ENCODE results near the gene CLNK.
A peak's percentile ranks its signal among the peaks of the same experiment; 100 is the strongest.

The CLNK gene

DNA sequence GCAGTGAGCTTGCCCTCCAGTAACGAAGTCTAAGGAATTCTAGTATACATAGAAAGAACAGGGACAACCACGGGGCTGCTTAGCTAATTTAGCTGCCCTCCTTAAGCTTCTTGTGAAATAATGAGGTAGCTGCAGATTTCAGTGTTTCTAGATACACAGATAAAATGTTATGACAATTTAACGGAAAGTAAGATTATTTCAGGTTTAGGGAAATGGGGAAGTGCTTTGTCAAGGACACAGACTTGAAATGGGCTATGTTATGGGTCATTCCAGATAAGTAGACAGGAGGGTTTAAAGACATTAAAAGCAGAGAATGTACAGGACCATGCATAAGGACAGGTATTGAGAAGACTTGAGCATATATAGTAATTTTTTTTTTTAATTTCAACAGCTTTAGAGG lies 193.2 kb downstream of the CLNK start:
- DNase-seq = no peak
- in situ Hi-C loops (cut with MboI; ENCODE audit: low pct_unique_long_range_greater_than_20kb, low sequenced_read_pairs) = no loop called here

DNA sequence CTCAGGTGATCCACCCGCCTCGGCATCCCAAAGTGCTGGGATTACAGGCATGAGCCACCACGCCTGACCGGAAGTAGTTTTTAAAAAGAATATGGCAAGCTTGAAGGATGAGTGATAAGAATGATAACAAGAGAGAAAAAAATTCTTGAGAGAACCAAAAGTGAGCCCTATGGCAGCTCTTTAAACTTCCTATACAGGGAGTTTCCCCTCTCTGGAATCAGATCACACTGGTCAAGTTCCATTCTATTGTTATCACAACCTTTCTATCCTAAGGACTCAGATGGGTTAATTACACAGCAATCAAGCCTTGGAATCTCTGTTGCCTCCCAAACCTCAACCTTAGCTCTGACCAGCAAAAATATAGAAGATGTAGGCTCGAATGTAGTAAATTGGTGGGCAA lies 193.6 kb downstream of the CLNK start:
- in situ Hi-C loops (cut with MboI; ENCODE audit: low pct_unique_long_range_greater_than_20kb, low sequenced_read_pairs) = no loop called here
- DNase-seq = no peak

- DNase-seq = no peak
- in situ Hi-C loops (cut with MboI; ENCODE audit: low pct_unique_long_range_greater_than_20kb, low sequenced_read_pairs) = no loop called here
These were observed 201.7 kb downstream of the CLNK start for GRCh38 chr4:10482913-10483312.

DNA sequence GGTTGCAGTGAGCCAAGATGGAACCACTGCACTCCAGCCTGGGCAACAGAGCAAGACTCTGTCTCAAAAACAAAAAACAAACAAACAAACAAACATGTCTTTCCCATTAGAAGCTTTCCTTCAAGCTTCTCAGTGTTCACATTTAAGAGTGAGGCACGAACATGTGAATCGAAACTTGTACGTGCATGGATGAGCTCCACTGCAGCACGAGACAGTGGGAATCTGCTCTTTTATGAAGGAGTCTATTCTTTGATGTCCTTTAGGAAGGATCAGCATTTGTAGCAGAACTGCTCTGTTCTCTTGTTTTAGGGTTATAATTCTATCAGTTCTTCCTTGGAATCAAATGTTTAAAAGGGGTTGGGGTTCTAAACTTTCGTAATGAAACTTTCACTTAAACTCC lies 204.0 kb downstream of the CLNK start:
- in situ Hi-C loops (cut with MboI; ENCODE audit: low pct_unique_long_range_greater_than_20kb, low sequenced_read_pairs) = no loop called here

DNA sequence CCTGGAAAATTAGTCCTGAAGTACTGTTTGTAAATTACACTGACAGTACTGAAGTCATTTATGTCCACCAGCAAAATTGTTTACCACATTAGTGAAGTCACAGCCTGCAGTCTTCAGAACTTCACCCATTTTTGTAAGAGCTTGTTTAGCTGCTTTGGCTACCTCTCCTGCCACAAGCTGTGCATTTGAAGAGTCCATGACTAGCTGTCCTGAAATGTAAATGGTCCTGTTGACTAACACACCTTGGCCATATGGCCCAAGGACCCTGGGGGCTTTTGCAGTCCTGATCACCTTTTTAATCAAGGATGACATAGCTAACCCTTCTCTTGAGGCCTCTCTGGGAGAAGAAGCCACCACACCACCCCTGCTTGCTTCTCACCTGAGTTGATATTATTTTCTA lies 205.9 kb downstream of the CLNK start:
- in situ Hi-C loops (cut with MboI; ENCODE audit: low pct_unique_long_range_greater_than_20kb, low sequenced_read_pairs) = no loop called here

More for the DNA sequence above, 204.0 kb downstream of the CLNK start:
- DNase-seq = no peak

GRCh38 chr4:10470505-10470904 lies 214.1 kb downstream of the CLNK start:
- no peak for DNase-seq
- in situ Hi-C loops (cut with MboI; ENCODE audit: low pct_unique_long_range_greater_than_20kb, low sequenced_read_pairs) = no loop called here

More for the DNA sequence above, 205.9 kb downstream of the CLNK start:
- DNase-seq = no peak

GRCh38 chr4:10466161-10466560 lies 218.4 kb downstream of the CLNK start:
- in situ Hi-C loops (cut with MboI; ENCODE audit: low pct_unique_long_range_greater_than_20kb, low sequenced_read_pairs) = no loop called here
- DNase-seq = no peak

DNA sequence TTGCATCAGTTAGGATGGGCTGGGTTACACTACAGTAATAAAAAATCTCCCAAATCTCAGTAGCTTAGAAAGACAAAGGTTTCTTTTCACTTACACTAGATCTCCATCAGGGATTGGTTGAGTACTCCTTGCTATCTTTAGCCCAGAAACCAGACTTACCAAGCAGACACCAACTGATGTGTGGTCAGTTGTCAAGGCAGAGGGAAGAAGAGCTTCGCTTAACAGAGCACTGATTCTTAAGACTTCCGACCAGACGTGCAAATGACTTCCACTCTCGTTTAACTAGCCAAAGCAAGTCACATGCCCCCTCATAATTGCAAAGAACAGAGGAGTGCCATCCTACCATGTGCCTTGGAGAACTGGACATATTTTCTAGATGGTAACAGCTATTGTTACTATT lies 221.7 kb downstream of the CLNK start:
- in situ Hi-C loops (cut with MboI; ENCODE audit: low pct_unique_long_range_greater_than_20kb, low sequenced_read_pairs) = no loop called here
- DNase-seq = no peak

DNA sequence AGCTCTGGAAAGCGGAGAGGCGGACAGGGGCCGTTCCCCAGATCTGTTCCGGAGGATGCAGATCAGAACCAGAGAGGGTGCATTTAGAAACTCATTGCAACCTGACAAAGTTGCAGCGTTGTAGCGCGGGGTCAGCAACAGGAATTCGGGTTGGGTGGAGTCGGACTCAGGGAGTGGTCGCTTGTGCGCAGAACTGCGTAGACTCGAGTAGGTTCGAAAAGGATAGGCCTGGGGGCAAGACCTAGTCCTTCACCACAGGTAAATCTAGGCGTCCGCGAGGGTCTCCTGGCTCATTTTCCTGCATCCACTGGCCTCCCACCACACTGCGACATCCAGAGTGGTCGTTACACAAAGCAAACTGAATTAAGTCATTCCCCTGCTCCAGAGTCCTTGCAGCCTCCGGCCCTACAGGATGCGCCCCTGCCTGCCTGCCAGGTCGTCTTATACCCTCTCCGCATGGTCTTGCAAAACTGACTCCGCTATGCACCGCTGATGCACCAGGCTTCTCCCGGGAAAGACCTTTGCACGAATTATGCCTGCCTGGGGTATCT lies 222.6 kb downstream of the CLNK start:
- DNase-seq = no peak
- in situ Hi-C loops (cut with MboI; ENCODE audit: low pct_unique_long_range_greater_than_20kb, low sequenced_read_pairs) = no loop called here

DNA sequence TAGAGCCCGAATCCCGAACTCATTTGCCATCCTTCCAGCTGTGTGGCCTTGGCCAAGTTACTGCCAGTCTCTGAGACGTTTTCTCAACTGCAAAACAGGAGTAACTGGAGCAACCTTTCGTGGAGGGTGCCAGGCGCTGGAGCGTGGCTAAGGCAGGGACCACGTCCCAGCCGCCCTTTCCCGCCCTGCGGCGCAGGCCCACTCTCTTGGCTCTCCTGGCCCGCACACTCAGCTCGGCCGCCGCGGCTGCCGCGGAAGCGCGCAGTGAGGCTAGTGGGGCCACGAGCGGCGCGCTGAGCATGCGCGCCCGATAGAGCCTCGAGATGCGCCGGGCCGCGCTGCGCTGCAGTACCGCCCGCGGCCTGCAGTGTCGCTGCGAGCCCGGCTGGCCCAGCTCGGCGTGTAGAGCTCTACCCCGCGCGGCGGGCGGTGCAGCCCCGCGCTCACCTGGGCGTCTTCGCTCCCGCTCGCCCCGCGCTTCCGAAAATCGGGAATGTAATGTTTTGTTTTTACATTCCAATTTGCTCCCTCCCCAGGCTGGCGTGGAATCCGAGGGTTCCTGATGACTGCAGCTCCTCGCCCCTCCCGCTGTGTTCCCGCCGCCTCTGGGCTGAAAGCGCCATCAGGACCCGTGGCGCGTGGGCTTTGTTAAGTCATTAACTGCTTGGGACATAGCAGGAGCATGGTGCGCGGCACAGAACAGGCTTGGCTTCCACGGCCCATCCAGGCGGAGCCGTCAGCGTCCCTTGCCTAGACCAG lies 223.3 kb downstream of the CLNK start:
- in situ Hi-C loops (cut with MboI; ENCODE audit: low pct_unique_long_range_greater_than_20kb, low sequenced_read_pairs) = no loop called here
- peak; percentile 72 for DNase-seq

GRCh38 chr4:10460313-10461047 lies 224.1 kb downstream of the CLNK start:
- in situ Hi-C loops (cut with MboI; ENCODE audit: low pct_unique_long_range_greater_than_20kb, low sequenced_read_pairs) = no loop called here
- DNase-seq = no peak

DNA sequence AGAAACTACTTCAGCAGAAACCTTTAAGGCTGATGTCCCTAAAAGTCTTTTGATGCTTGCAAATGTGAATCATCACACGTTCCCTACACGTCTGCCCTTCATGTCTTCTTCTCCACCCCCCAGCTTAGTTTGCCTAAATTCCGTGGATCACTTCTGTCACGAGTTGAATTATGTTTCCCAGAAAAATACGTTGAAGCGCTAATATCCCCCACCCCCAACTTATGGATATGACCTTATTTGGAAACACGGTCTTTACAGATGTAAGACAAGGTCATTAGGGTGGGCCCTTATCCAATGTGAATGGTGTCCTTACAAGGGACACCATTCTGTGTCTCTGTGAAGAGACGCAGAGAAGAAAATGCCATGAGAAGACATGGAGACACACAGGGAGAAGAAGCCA lies 225.3 kb downstream of the CLNK start:
- in situ Hi-C loops (cut with MboI; ENCODE audit: low pct_unique_long_range_greater_than_20kb, low sequenced_read_pairs) = no loop called here

DNA sequence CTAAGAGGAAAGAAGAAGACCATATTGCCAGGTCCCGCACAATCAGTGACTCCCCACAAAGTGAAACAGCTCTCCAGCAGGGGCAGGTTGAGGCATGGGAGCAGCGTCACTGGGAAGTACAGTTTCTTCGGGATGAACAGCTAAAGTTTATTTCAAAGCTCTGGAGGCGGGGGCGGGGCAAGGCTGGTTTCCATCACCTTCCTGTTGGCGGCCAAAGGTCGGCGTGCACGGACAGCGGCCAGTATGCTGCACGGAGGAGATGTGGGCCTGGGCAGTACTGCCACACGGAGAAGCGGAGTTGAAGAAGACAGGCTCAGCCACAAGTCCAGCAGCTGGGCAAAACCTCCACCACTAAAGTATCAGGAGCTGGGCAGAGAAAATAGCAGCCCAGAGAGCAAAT lies 226.4 kb downstream of the CLNK start:
- in situ Hi-C loops (cut with MboI; ENCODE audit: low pct_unique_long_range_greater_than_20kb, low sequenced_read_pairs) = no loop called here
- no peak for DNase-seq

More for the DNA sequence above, 225.3 kb downstream of the CLNK start:
- no peak for DNase-seq

- in situ Hi-C loops (cut with MboI; ENCODE audit: low pct_unique_long_range_greater_than_20kb, low sequenced_read_pairs) = no loop called here
These were observed 227.2 kb downstream of the CLNK start, which contains the start of gene ZNF518B for GRCh38 chr4:10457255-10457801. TSS of gene ZNF518B (minus strand) at chr4:10457426. CDS start at chr4:10446328, 11,098 bp downstream.

DNA sequence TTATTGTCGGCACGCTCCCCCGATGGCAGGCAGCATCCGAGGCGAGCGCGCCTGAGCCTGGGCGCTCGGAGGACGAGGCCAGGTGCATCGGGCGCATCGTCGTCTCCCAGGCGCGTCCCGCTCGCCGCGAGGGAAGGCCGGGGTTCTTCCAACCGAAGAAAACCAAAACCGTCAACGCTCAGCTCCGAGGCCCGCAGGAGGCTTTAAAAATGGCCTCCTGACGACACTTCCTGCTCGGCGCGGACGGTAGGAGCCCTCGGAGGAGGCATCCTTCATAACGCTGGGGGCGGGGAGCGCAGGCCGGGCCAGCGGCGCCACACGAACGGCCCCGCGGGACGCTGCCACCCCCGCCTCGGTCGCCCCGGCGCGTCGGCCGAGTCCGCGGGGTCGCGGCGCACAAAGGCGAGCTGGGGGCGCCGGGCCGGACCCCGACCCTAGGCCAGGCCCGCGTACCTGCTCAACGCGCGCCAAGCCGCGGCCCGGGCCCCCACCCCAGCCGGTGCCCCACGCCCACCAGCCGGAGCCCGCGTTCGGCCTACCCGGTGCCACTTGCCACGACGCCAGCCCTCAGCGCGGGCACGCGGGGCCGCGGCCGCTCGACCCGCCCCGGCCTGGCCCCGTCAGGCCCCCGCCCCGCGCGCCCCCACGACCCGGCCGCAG lies 227.8 kb downstream of the CLNK start:
- DNase-seq = no peak
- in situ Hi-C loops (cut with MboI; ENCODE audit: low pct_unique_long_range_greater_than_20kb, low sequenced_read_pairs) = no loop called here

More at GRCh38 chr4:10457255-10457801, 227.2 kb downstream of the CLNK start, which contains the start of gene ZNF518B:
- peak; percentile 12 for DNase-seq

- no peak for DNase-seq
- in situ Hi-C loops (cut with MboI; ENCODE audit: low pct_unique_long_range_greater_than_20kb, low sequenced_read_pairs) = no loop called here
These were observed 228.3 kb downstream of the CLNK start for GRCh38 chr4:10456260-10456594.

- in situ Hi-C loops (cut with MboI; ENCODE audit: low pct_unique_long_range_greater_than_20kb, low sequenced_read_pairs) = no loop called here
- DNase-seq = no peak
These were observed 229.4 kb downstream of the CLNK start for GRCh38 chr4:10455133-10455532.

- in situ Hi-C loops (cut with MboI; ENCODE audit: low pct_unique_long_range_greater_than_20kb, low sequenced_read_pairs) = no loop called here
- no peak for DNase-seq
These were observed 229.8 kb downstream of the CLNK start for GRCh38 chr4:10454726-10455125.

DNA sequence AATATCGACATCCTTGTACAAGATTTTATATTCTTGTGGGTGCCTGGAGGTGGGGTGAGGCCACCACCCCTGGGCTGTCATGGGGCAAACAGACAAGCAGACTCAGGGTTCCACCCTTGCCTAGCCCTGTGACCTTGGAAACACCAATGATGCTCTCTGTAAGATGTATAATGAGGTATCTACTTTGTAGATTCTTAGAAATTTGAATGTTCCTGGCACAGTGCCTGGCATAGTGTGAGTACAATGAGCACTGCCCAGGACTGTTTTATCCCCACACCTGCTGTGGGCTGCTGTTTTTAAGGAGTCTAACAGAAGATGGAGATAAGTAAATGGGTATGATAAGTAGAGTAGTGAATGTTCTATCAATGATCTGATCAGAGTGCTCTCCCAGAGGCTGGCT lies 230.4 kb downstream of the CLNK start:
- DNase-seq = no peak

GRCh38 chr4:10448991-10449390 lies 235.6 kb downstream of the CLNK start:
- in situ Hi-C loops (cut with MboI; ENCODE audit: low pct_unique_long_range_greater_than_20kb, low sequenced_read_pairs) = no loop called here
- no peak for DNase-seq

More for the DNA sequence above, 230.4 kb downstream of the CLNK start:
- in situ Hi-C loops (cut with MboI; ENCODE audit: low pct_unique_long_range_greater_than_20kb, low sequenced_read_pairs) = no loop called here
